Ishikawa (cell line): Measurements from ENCODE around the gene CDH24.

ENCODE experiments used
- NFIC ChIP-seq: IDR thresholded peaks from 2 replicates; pipeline ENCODE4 v1.6.1; 2012
- RAD21 ChIP-seq: IDR thresholded peaks from 2 replicates; pipeline ENCODE4 v1.6.1; 2012; ENCODE audit warnings: low read depth
- TCF12 ChIP-seq: IDR thresholded peaks from 2 replicates; pipeline ENCODE4 v1.6.1; 2012; ENCODE audit warnings: low read depth
- YY1 ChIP-seq: IDR thresholded peaks from 2 replicates; pipeline ENCODE4 v1.6.1; 2012; ENCODE audit warnings: low read depth
- TF ChIP-seq, protein P1 (sequence below): IDR thresholded peaks from 2 replicates; pipeline ENCODE4 v1.6.1; 2012; ENCODE audit warnings: low read depth, mild to moderate bottlenecking

DNA sequence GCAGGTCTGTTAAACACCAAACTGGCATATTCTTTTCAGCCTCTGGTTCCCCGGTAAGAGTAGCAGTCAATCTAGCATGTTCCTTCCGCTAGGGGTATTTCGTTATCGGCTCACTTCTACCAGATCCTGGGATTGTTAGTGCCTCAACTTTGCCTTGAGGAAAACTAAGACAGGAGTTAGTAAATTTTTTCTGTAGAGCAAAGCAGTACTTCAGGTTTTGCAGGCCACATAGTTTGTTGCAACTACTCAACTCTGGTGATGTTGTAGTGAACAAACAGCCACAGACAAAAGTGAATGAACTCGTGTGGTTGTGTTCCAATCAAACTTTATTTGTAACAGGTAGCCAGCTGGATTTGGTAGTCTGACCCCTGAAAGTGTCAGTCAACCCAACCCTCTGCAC lies 6.3 kb upstream of the CDH24 start:
- no peak for TF ChIP-seq TCF12
- TF ChIP-seq, protein P1, sequence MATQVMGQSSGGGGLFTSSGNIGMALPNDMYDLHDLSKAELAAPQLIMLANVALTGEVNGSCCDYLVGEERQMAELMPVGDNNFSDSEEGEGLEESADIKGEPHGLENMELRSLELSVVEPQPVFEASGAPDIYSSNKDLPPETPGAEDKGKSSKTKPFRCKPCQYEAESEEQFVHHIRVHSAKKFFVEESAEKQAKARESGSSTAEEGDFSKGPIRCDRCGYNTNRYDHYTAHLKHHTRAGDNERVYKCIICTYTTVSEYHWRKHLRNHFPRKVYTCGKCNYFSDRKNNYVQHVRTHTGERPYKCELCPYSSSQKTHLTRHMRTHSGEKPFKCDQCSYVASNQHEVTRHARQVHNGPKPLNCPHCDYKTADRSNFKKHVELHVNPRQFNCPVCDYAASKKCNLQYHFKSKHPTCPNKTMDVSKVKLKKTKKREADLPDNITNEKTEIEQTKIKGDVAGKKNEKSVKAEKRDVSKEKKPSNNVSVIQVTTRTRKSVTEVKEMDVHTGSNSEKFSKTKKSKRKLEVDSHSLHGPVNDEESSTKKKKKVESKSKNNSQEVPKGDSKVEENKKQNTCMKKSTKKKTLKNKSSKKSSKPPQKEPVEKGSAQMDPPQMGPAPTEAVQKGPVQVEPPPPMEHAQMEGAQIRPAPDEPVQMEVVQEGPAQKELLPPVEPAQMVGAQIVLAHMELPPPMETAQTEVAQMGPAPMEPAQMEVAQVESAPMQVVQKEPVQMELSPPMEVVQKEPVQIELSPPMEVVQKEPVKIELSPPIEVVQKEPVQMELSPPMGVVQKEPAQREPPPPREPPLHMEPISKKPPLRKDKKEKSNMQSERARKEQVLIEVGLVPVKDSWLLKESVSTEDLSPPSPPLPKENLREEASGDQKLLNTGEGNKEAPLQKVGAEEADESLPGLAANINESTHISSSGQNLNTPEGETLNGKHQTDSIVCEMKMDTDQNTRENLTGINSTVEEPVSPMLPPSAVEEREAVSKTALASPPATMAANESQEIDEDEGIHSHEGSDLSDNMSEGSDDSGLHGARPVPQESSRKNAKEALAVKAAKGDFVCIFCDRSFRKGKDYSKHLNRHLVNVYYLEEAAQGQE, result no peak
- TF ChIP-seq NFIC, result no peak
- no peak for TF ChIP-seq YY1
- TF ChIP-seq RAD21, result no peak
